ENCODE results near the gene MBD3L1.
A peak's percentile ranks its signal among the peaks of the same experiment; 100 is the strongest.

Gene MBD3L1

GRCh38 chr19:8832132-8833021, at the start of gene MBD3L1, which contains the start of gene ZNF558:
Gene MBD3L1 (plus strand): TSS chr19:8832377. CDS start chr19:8842679, 10,302 bp downstream.
Gene ZNF558 (minus strand): TSS chr19:8832304. CDS start chr19:8822659, 9,645 bp downstream.
- peak; percentile 96 to 99 for DNase-seq (ENCODE audit: low read depth in 2 of 2)

- no peak for DNase-seq (ENCODE audit: low read depth in 2 of 2)
Measured at GRCh38 chr19:8794823-8795222, 37.4 kb upstream of the MBD3L1 start.

- no peak for DNase-seq (ENCODE audit: low read depth in 2 of 2)
Measured at GRCh38 chr19:8806661-8807060, 25.5 kb upstream of the MBD3L1 start.

GRCh38 chr19:8811315-8812172, 20.6 kb upstream of the MBD3L1 start:
- no peak for DNase-seq (ENCODE audit: low read depth in 2 of 2)

- no peak for DNase-seq (ENCODE audit: low read depth in 2 of 2)
Measured at GRCh38 chr19:8814176-8814575, 18.0 kb upstream of the MBD3L1 start.

- no peak for DNase-seq (ENCODE audit: low read depth in 2 of 2)
Measured at GRCh38 chr19:8815780-8816179, 16.4 kb upstream of the MBD3L1 start.

- DNase-seq (ENCODE audit: low read depth in 2 of 2) = no peak
Measured at GRCh38 chr19:8820234-8820633, 11.9 kb upstream of the MBD3L1 start.

- DNase-seq (ENCODE audit: low read depth in 2 of 2) = no peak
Measured at GRCh38 chr19:8821748-8822241, 10.4 kb upstream of the MBD3L1 start.

GRCh38 chr19:8826371-8826770, 5.8 kb upstream of the MBD3L1 start:
- no peak for DNase-seq (ENCODE audit: low read depth in 2 of 2)

GRCh38 chr19:8827277-8827676, 4.9 kb upstream of the MBD3L1 start:
- DNase-seq (ENCODE audit: low read depth in 2 of 2) = no peak

- no peak for DNase-seq (ENCODE audit: low read depth in 2 of 2)
Measured at GRCh38 chr19:8831373-8831772, 804 bp upstream of the MBD3L1 start.

- DNase-seq (ENCODE audit: low read depth in 2 of 2) = no peak
Measured at GRCh38 chr19:8831832-8832131, 395 bp upstream of the MBD3L1 start.

GRCh38 chr19:8835446-8835845, 3.3 kb downstream of the MBD3L1 start:
- no peak for DNase-seq (ENCODE audit: low read depth in 2 of 2)

GRCh38 chr19:8835877-8836276, 3.7 kb downstream of the MBD3L1 start:
- DNase-seq (ENCODE audit: low read depth in 2 of 2) = no peak

GRCh38 chr19:8840708-8841107, 8.5 kb downstream of the MBD3L1 start:
- DNase-seq (ENCODE audit: low read depth in 2 of 2) = no peak

GRCh38 chr19:8846819-8847218, 14.6 kb downstream of the MBD3L1 start:
- DNase-seq (ENCODE audit: low read depth in 2 of 2) = no peak

GRCh38 chr19:8849232-8849631, 17.1 kb downstream of the MBD3L1 start:
- no peak for DNase-seq (ENCODE audit: low read depth in 2 of 2)

GRCh38 chr19:8850488-8850887, 18.3 kb downstream of the MBD3L1 start:
- DNase-seq (ENCODE audit: low read depth in 2 of 2) = no peak

GRCh38 chr19:8858260-8858659, 26.1 kb downstream of the MBD3L1 start:
- no peak for DNase-seq (ENCODE audit: low read depth in 2 of 2)

GRCh38 chr19:8866344-8866743, 34.2 kb downstream of the MBD3L1 start:
- no peak for DNase-seq (ENCODE audit: low read depth in 2 of 2)

- no peak for DNase-seq (ENCODE audit: low read depth in 2 of 2)
Measured at GRCh38 chr19:8877854-8878705, 45.9 kb downstream of the MBD3L1 start.

All from activated CD4-positive, alpha-beta T cell treated with anti-CD3 and anti-CD28 coated beads for 24 hours (primary cell).